ENCODE results near the gene GALNT10.
A peak's percentile ranks its signal among the peaks of the same experiment; 100 is the strongest.

Gene GALNT10

GRCh38 chr5:154203798-154204578 is 13.5 kb downstream of the GALNT10 start:
- no peak for DNase-seq (ENCODE audit: low read depth)

GRCh38 chr5:154205441-154206117 is 15.0 kb downstream of the GALNT10 start:
- no peak for DNase-seq (ENCODE audit: low read depth)

- DNase-seq (ENCODE audit: low read depth), result no peak
Measured at GRCh38 chr5:154206311-154206710, 15.8 kb downstream of the GALNT10 start.

- no peak for DNase-seq (ENCODE audit: low read depth)
Measured at GRCh38 chr5:154207204-154207603, 16.7 kb downstream of the GALNT10 start.

- no peak for DNase-seq (ENCODE audit: low read depth)
Measured at GRCh38 chr5:154209591-154210081, 19.1 kb downstream of the GALNT10 start.

GRCh38 chr5:154210163-154210562 is 19.6 kb downstream of the GALNT10 start:
- DNase-seq (ENCODE audit: low read depth), result no peak

- no peak for DNase-seq (ENCODE audit: low read depth)
Measured at GRCh38 chr5:154211641-154212390, 21.3 kb downstream of the GALNT10 start.

- DNase-seq (ENCODE audit: low read depth), result no peak
Measured at GRCh38 chr5:154213592-154213991, 23.1 kb downstream of the GALNT10 start.

GRCh38 chr5:154214371-154215106 is 24.0 kb downstream of the GALNT10 start:
- DNase-seq (ENCODE audit: low read depth), result no peak

- no peak for DNase-seq (ENCODE audit: low read depth)
Measured at GRCh38 chr5:154215571-154216325, 25.2 kb downstream of the GALNT10 start.

- DNase-seq (ENCODE audit: low read depth), result no peak
Measured at GRCh38 chr5:154217462-154217861, 26.9 kb downstream of the GALNT10 start.

GRCh38 chr5:154218786-154219185 is 28.3 kb downstream of the GALNT10 start:
- DNase-seq (ENCODE audit: low read depth), result no peak

- no peak for DNase-seq (ENCODE audit: low read depth)
Measured at GRCh38 chr5:154220625-154221024, 30.1 kb downstream of the GALNT10 start.

- peak; percentile 27 for DNase-seq (ENCODE audit: low read depth)
Measured at GRCh38 chr5:154221371-154221896, 30.9 kb downstream of the GALNT10 start.

GRCh38 chr5:154222414-154222813 is 31.9 kb downstream of the GALNT10 start:
- no peak for DNase-seq (ENCODE audit: low read depth)

GRCh38 chr5:154223320-154223719 is 32.8 kb downstream of the GALNT10 start:
- DNase-seq (ENCODE audit: low read depth), result no peak

GRCh38 chr5:154227090-154227489 is 36.6 kb downstream of the GALNT10 start:
- DNase-seq (ENCODE audit: low read depth), result no peak

GRCh38 chr5:154228696-154229095 is 38.2 kb downstream of the GALNT10 start:
- DNase-seq (ENCODE audit: low read depth), result no peak

GRCh38 chr5:154230526-154230925 is 40.0 kb downstream of the GALNT10 start:
- DNase-seq (ENCODE audit: low read depth), result no peak

GRCh38 chr5:154234551-154234950 is 44.0 kb downstream of the GALNT10 start:
- DNase-seq (ENCODE audit: low read depth), result no peak

GRCh38 chr5:154236011-154236410 is 45.5 kb downstream of the GALNT10 start:
- no peak for DNase-seq (ENCODE audit: low read depth)
